Fibroblast of skin of right quadriceps (primary cell): ENCODE measurements around the gene GABRR1.
"Not testable (repeated sequence)": the region's sequence is repeated elsewhere in the genome, so short reads cannot be mapped to it uniquely, and the experiment has no call there.

Source experiments
- DNase-seq: peaks from one replicate; pipeline ENCODE4 v3.0.0-alpha.2; 2013

The GABRR1 gene

DNA sequence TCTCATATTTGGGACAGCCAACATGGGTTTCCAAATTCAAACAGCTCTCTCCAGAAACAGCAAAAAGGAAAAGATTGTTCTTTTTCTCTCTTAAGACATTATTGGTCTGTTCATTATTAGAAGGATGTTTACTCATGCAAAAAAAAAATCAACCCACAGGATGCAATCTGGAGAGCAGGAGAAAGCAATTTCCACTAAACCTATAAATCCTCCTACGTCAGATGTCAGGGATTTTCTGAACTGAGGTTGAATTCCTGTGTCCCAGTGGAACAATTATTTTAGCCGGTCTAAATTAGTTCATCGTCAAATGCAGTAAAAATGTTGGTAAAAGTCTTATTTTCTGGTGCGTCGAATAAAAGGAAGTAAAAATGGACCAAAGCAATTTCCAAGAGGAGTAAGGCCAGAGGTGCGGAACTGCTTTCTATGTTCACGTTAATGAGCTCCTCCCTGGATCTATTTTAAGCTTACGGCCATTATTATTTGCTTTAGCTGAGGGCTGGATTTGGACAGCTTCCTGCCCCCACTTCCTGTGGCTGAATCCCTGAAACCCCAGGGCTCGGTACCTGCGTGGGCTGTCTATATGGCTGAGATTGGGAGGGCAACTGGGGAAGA, at the start of gene GABRR1:
TSS of gene GABRR1 (minus strand) at position 60 of the 612 bp plus-strand sequence. CDS start at position 24, 36 bp downstream.
- DNase-seq = no peak

DNA sequence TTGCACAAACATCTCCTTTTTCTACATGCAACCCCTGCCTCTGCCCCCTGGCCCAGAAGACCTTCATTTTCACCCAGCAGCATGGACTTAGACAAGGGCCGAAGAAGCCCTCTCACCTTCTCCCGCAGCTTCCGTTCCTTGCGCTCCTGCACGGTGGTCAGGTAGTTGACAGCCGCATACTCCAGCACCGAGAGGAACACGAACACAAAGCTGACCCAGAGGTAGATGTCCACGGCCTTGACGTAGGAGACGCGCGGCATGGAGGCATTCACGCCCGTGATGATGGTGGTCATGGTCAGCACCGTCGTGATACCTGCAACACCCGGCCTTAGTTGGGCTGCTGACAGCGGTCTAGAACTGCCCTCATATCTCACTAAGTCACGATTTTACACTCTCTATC, 47.1 kb upstream of the GABRR1 start:
- no peak for DNase-seq

DNA sequence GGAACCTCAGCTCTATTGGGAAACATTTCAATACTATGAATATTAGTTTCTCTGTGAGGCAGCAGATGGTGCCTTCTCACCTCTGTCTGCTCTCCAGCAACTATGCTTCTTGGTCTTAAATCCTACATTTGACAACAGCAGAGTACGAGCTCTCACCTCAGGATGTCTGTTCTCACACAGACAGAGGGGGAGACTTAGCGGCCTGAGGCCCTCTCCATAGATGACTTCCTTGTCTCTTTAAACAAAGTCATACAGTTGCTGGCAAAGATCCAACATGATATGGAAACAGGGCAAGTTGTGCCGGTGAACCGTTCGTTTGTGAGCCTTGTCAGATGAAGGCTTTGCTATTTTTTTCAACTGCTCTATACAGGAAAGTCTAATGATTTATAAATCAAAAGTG, 43.7 kb upstream of the GABRR1 start:
- DNase-seq = no peak

DNA sequence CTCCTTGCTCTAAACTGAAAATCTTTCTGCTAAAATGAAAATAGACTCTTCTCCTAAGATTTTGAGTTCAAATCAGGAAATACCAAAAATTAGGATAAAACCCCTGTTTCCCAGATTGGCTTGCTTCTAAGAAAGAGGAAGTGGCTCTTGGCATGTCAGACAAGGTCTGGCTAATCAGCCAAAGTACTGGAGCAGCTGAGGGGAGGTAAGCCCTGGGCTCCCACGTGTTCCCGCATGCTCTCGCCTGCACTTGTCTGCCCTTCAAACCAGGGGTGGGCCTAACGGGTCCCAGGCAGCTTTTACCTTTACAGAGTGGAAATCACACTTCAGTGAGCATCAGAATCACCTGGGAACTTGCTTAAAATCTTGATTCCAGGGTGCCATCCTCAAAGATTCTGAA, 43.2 kb upstream of the GABRR1 start:
- DNase-seq = no peak

DNA sequence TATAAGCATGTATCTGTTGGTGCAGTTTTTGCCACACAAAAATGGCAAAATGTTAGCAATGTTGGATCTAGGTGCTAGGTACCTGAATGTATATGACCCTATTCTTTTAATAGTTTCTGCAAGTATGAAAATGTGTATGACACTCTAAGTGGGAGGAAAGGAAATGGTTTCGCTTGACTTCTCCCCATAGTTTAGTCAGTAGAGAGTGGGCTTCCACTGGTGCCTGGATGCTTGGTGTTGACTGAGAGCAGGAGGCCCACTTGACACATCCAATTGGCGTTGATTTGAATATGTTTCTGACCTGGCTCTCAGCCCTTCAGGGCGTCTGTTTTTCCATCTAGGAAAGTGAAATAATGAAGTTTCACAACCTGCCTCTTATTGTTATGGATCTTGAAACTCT, 41.8 kb upstream of the GABRR1 start:
- DNase-seq = no peak

DNA sequence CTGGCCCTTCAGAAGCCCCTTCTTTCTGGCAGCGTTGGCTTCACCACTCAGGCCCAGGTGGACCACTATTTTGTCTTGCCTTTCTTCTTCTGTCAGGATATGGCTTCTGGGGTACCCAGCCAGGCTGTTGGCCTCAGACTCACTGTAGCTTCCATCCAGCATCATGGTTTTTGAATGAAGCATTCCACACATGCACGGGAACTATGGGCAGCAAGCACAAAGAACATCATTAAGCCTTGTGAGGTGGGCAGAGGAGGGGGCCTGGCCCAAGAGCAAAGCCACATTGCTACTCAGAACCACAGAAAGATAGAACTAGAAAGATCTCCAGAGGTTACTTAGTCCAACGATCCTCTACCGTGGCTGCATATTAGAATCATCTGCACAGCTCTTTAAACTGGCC, 40.6 kb upstream of the GABRR1 start:
- DNase-seq = no peak

DNA sequence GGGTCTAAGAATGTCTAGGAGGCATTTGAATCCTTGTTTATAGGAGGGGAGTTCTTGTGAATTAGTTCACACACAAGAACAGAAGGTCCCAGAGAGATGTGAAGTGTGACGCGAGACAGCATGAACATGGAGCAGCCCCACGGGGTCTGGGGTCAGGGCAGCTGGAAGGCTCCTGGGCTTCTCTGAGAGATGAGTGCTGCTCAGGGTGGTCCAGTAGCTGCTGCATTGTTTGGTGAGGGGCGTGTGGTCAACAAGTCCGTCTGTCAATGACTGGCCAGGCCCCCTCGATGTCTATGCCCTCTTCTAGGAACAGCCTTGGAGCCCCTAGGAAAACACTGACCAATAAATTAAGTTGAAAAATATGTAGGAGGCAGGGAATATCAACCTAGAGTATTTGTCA, 40.2 kb upstream of the GABRR1 start:
- no peak for DNase-seq

DNA sequence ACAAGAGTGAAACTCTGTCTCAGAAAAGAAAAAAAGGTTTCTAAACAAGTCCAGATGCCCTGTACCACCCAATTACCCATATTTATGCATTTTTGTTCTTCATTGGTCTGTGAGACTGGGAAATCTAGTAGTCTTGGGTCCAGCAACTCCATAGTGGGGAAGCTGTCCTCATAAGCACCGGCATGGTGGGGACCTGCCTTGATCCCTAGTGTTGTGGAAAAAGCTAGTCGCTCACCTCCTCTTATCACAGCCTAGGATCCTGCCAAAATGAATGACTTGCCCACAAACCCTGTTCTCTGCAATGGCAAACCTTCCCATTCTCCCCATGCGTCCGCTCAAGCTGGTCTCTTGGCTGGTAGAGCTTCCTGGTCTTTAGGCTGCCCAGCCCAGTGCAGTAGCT, 38.3 kb upstream of the GABRR1 start:
- DNase-seq = no peak

DNA sequence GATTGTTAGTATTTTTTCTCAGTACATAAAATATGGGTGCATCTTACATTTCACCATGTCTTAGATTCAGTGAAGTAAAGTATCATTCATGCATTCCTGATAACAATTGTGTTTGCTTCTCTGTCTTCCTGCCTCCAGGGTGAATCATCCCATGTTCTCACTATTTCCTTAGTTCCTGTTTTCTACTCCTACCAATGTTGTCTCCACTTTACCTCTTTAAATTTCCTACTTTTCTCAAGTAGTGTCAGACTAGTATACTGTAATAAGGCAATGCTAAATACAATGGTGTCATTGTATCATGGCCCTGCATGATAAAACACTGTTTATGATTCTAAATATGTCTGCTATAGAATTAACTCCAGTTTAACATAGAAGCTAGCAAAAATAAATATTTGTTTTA, 37.4 kb upstream of the GABRR1 start:
- DNase-seq = no peak

DNA sequence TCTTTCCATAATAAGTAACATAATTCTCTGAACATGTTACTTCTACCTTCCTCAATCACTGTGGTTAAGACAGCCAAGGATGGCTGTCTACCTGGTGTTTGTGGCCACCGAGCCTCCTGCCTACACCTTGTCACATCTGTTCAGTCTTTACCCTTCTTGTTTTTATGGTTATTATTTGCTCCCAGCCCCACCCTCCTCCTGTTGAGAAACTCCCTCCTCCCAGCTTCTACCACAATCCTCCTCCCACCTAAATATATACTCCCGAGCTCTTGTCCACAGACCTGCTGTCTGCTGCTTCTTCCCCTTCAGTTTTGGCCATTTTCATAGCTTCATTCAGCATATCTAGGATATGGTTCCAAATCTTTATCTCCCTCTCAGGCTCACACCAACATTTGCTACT, 35.7 kb upstream of the GABRR1 start:
- DNase-seq = no peak

DNA sequence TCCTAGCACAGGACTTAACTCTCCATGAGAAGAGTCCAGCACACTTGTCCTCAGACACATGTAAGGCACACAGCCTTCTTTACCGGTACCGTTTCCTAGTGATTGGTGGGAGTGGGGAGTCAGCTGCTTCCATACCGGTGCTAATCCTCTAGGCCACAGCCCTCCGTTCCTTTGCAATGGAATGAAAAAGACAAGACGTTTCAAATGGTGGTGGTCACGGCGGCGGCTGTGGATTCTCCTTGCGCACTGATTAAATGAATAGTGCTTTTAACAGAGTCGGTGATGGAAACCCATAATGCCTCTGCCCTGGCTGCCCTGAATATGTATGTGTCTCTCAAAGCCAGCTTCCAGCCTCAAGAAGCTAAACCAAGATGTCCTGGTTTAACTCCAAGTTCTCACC, 34.8 kb upstream of the GABRR1 start:
- DNase-seq = no peak

DNA sequence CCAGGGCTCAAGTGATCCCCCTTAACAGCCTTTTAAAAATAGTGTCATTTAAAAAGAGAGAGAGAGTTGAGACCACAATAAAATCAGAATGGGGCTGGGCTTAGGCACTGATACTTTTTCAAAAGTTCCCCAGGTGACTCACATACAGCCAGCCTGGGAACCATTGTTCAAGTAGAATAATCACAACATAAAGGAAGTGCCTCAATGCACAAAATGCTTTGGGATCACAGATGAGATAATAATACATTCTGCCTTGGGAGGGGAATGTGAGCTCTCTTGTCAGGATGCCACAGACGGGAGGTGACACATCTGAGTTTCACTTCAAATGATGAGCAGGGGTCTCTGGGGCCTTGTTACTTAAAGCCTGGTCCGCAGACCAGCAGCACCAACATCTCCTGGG, 34.0 kb upstream of the GABRR1 start:
- no peak for DNase-seq

DNA sequence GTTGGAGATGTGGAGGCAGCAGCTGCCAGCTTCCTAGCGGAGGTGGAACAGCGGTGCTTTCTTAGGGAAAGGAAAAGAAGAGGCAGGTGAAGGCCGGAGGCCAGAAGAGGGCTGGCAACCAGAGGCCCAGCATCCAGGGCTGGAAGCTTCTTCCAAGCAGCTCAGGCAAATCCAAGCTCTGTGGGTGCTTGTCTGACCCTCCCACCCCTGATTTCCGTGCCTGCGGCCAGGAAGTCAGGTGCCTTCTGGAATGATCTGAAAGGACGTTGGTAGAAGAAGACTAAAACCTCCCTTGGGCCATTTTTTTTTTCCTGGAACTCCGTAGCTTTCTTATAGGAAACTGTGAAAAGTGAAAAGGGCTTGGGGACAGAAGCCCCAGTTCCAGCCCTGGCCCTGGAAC, 33.1 kb upstream of the GABRR1 start:
- no peak for DNase-seq

DNA sequence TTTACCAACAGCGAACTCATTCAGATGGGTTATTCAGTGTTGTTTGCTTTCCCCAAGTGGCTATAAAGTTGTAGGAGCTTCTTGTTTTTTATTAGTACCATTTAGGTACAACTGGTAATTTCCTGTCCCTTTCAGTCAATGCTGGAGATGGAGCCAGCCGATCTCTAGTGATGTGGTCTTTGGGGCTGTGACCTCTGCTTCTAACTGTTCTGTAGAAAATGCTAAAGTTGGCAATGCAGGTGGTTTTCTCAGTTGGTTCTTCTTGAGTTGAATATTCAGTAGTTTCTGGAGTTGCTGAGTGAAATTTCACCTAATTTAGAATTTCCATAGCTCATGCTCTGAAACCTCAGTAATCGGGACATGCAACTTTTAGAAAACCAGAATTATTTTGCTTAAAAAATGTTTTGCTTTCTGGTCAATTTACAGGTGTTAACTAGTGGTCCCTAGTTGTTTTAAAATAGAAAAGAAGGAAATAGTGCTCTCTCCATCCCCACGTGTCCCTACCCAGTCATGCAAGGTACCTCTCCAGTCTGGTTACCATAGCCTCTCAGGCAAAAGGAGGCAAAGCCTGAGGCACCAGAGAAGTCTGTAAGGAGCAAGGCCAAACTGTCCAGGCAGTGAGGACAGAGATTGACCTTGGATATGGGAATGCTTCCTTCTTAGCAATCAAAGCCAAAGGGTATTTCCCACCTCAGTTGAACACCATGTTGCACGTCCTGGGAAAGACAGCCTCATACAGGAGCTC, 27.3 kb upstream of the GABRR1 start:
- DNase-seq = no peak

DNA sequence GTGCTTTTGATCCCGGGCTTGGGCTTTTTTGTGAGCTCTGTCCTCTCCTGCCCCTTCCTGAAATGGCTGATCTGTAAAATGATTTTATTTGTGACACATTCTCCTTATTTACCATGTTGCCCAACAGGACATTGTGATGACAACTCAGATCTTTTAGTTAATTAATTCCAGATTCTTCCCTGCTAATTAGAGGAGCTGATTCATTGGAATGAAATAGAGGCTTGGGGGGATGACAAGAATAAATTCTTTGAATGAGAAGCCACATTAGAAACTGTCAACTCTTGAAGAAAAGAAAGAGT, 26.1 kb upstream of the GABRR1 start:
- DNase-seq = peak; percentile 63

DNA sequence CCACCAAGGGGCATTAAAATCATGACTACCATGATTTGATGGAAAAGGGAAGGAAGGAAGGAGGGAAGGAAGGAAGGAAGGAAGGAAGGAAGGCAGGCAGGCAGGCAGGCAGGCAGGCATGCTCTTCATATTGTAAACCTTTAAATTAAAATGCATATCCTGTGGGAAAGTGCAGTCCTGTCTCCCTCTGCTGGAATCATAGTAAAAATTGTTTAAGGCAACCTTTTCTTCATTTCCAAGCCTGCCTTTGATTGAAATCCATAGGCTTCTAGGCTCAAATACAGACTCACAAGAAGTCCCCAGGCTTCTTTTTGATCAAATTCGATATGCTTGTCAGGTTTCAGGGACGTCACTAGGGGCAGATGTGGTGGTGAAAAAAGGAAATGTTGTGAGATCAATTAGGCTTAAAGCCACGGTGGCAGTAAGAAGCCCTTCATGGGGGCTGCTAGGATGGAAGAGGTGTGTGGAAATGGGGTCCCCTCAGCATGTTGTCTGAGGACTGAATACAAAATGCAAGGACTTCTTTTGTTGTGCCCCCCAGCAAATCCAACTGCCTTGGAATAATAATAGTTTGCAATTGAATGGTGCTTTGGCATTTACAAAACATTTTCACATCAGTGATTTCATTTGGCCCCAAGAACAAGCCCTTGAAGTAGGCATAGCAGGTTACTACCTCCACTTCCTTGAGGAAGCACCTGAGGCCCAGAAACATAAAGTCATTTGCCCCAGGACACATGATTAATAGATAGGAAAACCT, 25.6 kb upstream of the GABRR1 start:
- peak; percentile 58 for DNase-seq

DNA sequence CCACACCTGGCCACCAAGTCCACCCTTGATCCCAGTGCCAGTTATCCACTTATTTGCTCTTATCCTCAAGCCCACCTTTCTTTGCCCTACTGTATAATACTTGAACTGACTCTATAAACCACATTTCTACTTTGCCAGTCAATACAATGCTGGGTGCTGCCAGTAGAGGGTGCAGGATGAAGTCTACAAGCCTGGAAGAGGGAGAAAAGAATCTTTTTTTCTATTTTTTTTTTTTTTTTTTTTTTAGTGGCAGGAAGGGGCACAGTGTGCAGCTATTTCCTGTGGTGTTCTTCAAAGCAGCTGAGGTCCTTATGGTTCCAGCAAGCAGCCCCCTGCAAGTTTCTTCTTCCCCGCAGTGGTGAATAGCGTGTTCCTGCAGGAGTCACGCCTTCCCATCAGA, 22.2 kb upstream of the GABRR1 start:
- DNase-seq = no peak

DNA sequence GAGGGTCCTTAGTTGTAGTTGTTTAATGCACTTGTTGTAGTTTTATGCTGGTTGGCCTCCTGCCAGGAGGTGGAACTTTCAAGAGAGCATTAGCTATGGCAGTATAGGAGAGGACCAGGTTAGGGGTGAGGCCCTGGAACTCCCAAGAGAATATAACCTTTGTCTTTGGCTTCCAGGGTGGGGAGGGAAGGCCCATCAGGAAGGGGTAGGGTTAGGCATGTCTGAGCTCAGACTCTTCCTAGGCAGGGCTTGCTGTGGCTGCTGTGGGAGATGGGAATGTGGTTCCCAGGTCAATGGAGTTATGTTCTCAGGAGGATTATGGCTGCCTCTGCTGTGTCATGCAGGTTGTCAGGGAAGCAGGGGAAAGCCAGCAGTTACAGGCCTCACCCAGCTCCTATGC, 20.0 kb upstream of the GABRR1 start:
- DNase-seq = no peak

DNA sequence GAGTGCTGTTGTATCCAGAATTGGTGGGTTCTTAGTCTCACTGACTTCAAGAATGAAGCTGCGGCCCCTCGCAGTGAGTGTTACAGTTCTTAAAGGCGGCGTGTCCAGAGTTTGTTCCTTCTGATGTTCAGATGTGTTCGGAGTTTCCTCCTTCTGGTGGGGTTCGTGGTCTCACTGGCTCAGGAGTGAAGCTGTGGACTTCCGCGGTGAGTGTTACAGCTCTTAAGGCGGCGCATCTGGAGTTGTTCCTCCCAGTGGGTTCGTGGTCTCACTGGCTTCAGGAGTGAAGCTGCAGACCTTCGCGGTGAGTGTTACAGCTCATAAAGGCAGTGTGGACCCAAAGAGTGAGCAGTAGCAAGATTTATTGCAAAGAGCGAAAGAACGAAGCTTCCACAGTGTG, 16.4 kb upstream of the GABRR1 start:
- not testable (repeated sequence) for DNase-seq

DNA sequence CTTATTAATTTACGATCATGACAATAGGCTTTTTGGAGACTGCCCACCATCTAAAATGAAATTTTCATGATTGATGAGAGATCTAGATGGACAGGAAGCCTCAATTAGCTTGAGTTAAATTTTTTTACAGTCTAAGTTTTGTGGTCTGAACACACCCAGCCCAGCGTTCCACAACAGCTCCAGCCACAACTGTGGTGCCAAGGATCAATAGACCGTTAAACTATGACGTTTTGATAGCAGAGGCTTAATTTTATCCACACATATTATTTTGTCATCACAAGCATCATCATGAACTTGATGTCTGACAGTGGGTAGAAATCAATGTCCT, 5.5 kb upstream of the GABRR1 start:
- no peak for DNase-seq

DNA sequence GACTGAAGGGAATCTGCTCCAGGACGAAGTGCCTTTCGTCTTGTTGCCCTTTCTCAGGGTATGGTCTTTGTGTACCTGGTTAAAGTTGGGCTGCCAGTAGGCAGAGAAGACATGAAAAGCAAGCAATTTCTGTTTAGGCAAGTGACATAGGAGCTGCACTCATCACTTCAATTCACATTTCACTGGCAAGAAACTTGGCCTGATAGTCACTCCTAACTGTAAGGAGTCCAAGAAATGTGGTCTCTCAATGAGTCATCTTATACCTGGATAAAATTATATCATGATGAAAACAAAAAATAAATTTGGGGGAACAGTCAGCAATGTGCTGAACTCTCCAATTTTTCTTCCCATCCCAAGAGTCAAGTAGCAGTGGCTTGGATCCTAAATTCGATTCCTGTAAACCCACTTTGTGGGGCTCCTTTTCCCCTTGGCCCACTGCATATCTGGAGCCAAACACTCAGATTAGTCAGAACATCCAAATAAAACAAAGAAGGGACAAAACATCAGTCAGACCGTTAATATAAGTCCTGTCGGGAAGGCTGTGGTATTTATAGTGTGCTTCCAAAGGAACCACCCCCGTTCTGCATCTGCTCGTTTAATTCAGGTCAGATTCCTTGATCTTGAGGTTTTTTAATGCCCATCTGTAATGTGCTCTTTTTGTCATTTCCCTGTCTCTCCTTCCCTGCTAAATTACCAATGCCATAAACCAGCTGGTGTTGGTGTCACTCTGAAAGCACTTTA, 5.0 kb upstream of the GABRR1 start:
- DNase-seq = no peak

DNA sequence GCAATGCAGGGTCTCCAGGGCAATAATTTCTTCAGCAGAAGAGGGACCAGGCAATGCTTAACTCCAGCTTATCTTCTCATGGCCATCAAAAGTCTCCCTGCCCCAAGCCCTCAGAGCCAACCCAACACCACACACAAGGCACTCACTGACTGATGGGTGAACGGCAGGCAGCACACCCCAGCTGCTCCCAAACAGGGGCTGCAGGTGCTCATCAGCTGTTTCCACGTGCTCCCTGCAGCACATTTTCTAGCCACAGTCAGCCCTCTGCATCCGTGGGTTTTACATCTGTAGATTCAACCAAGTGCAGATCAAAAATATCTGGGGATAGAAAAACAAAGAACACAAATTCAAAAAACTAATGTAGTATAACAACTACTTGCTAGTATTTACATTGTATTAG, 4.0 kb upstream of the GABRR1 start:
- no peak for DNase-seq

DNA sequence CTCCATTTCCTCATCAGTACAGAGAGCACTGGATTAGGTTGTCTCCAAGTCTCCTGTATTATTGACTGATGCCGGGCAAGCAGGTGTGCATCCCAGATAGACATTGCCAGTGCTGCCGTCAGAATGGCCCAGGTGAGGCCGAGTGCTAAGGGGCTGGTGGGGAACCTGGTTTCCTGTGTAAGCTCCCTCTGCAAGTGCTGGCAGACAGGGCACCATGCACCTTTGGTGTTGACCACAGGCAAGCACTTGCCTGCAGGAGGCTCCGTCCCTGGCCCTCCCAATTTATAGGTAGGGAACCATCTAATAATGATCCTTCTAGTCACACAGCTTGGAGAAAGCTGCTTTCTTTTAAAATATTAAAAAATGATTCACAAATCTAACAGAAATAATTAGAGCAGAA, 747 bp downstream of the GABRR1 start:
- no peak for DNase-seq

DNA sequence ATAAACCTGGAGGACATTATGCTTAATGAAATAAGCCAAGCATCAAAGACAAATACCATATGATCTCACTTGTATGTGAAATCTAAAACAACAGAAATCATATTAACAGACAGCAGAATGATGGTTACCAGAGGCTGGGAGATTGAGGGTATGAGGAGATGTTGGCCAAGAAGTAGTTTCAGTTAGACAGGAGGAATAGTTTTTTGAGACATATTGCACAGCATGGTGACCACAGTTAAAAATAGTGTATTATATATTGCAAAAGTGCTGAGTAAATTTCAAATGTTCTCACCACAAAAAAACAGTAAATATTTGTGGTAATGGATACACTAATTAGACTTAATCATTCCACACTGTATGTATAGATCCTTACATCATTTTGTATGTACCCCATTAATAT, 1.8 kb downstream of the GABRR1 start:
- no peak for DNase-seq
